Activated CD8-positive, alpha-beta memory T cell treated with anti-CD3 and anti-CD28 coated beads, Interleukin-2, amount 50 U/mL, for 24 hours (primary cell): ENCODE results near the gene SNTB2.

ENCODE experiments used
- DNase-seq: peaks from one replicate; pipeline ENCODE4 v3.0.0-alpha.2; 2020; ENCODE audit errors: extremely low read depth

SNTB2 gene

GRCh38 chr16:69340095-69340644, 153.2 kb downstream of the SNTB2 start:
- no peak for DNase-seq

GRCh38 chr16:69344171-69344570, 157.2 kb downstream of the SNTB2 start:
- no peak for DNase-seq

GRCh38 chr16:69345923-69346322, 159.0 kb downstream of the SNTB2 start:
- no peak for DNase-seq

DNA sequence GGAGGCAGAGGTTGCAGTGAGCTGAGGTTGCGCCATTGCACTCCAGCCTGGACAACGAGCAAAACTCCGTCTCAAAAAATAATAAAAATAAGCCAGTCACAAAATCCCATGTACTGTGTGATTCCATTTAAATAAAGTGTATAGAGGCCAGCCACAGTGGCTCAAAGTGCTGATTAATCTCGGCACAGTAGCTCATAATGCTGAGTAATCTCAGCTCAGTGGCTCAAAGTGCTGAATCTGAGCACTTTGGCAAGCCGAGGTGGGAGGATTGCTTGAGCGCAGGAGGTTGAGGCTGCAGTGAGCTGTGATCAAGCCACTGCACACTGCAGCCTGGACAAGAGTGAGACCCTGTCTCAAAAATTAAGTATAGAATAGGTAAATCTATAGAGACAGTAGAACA, 159.7 kb downstream of the SNTB2 start:
- DNase-seq: no peak

DNA sequence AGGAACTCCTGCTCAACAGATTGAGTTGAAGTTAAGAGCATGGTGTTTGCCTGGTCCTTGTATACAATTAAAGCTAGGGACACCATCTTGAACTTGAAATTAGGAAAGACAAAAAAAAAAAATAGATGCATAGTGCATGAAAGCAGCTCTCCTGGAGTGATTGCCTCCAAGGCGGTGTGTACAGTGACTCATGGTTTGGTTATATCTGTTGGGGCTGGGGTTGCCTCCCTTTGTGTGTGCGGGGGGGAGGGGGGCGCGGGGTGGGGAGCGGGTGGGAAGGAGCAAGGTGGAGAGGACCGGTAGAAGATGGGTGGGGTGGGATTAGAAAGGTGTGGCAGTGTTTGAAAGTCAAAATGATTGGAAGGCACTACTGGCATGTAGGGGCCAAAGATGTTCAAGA, 161.3 kb downstream of the SNTB2 start:
- DNase-seq: no peak

GRCh38 chr16:69349536-69349935, 162.6 kb downstream of the SNTB2 start:
- DNase-seq: no peak

GRCh38 chr16:69350536-69351133, 163.7 kb downstream of the SNTB2 start:
- no peak for DNase-seq

GRCh38 chr16:69351309-69352027, 164.5 kb downstream of the SNTB2 start, which contains the start of gene TMED6:
TSS of gene TMED6 (minus strand) at chr16:69351786. CDS start at chr16:69351753, 33 bp downstream.
- no peak for DNase-seq
